NCI-H748 (cell line): ENCODE results near the gene ZDHHC1.
A peak's percentile ranks its signal among the peaks of the same experiment; 100 is the strongest.

ENCODE experiments used
- DNase-seq: peaks from one replicate; lab custom pipeline; 2025; ENCODE audit not compliant: unreplicated experiment; lab: John Stamatoyannopoulos, UW

Gene ZDHHC1

GRCh38 chr16:67447508-67448076 lies 31.3 kb upstream of the ZDHHC1 start:
- peak; percentile 2 for DNase-seq

GRCh38 chr16:67446968-67447507 lies 30.8 kb upstream of the ZDHHC1 start:
- no peak for DNase-seq

GRCh38 chr16:67445913-67446907 lies 29.9 kb upstream of the ZDHHC1 start:
- DNase-seq, result no peak

- DNase-seq, result no peak
These were observed 29.2 kb upstream of the ZDHHC1 start for GRCh38 chr16:67445441-67445912.

GRCh38 chr16:67445126-67445426 lies 28.8 kb upstream of the ZDHHC1 start:
- no peak for DNase-seq

- DNase-seq, result no peak
These were observed 28.2 kb upstream of the ZDHHC1 start for GRCh38 chr16:67444259-67445125.

- DNase-seq, result no peak
These were observed 27.0 kb upstream of the ZDHHC1 start for GRCh38 chr16:67443265-67443664.

- DNase-seq, result no peak
These were observed 26.4 kb upstream of the ZDHHC1 start for GRCh38 chr16:67442581-67443255.

GRCh38 chr16:67441907-67442306 lies 25.6 kb upstream of the ZDHHC1 start:
- DNase-seq, result no peak

GRCh38 chr16:67441271-67441753 lies 25.0 kb upstream of the ZDHHC1 start:
- peak; percentile 61 for DNase-seq

GRCh38 chr16:67438824-67439393 lies 22.6 kb upstream of the ZDHHC1 start:
- no peak for DNase-seq

GRCh38 chr16:67438098-67438791 lies 22.0 kb upstream of the ZDHHC1 start:
- no peak for DNase-seq

- DNase-seq, result no peak
These were observed 21.2 kb upstream of the ZDHHC1 start for GRCh38 chr16:67437513-67437912.

GRCh38 chr16:67436640-67437193 lies 20.4 kb upstream of the ZDHHC1 start:
- DNase-seq, result no peak

GRCh38 chr16:67435758-67436164 lies 19.5 kb upstream of the ZDHHC1 start:
- DNase-seq, result no peak

- no peak for DNase-seq
These were observed 16.9 kb upstream of the ZDHHC1 start for GRCh38 chr16:67433131-67433719.

- no peak for DNase-seq
These were observed 16.2 kb upstream of the ZDHHC1 start for GRCh38 chr16:67432506-67432890.

- DNase-seq, result peak; percentile 28
These were observed 15.7 kb upstream of the ZDHHC1 start for GRCh38 chr16:67431775-67432505.
